GM15510 (cell line): ENCODE results near the gene EXOG.

Experiments
- POLR2A ChIP-seq: IDR thresholded peaks from 3 replicates; pipeline ENCODE4 v1.6.1; 2011; ENCODE audit warnings: borderline replicate concordance; ENCODE audit not compliant: insufficient read length; ENCODE audit errors: extremely low read depth

The EXOG gene

GRCh38 chr3:38480930-38481329 lies 15.2 kb upstream of the EXOG start:
- no peak for TF ChIP-seq POLR2A

- no peak for TF ChIP-seq POLR2A
Observed at GRCh38 chr3:38482951-38483350, 13.2 kb upstream of the EXOG start.

GRCh38 chr3:38487323-38487722 lies 8.8 kb upstream of the EXOG start:
- TF ChIP-seq POLR2A: no peak

GRCh38 chr3:38488949-38489348 lies 7.2 kb upstream of the EXOG start:
- no peak for TF ChIP-seq POLR2A

- no peak for TF ChIP-seq POLR2A
Observed at GRCh38 chr3:38489766-38490165, 6.4 kb upstream of the EXOG start.

GRCh38 chr3:38490281-38491030 lies 5.7 kb upstream of the EXOG start:
- no peak for TF ChIP-seq POLR2A

GRCh38 chr3:38491215-38491614 lies 4.9 kb upstream of the EXOG start:
- no peak for TF ChIP-seq POLR2A

GRCh38 chr3:38493031-38493430 lies 3.1 kb upstream of the EXOG start:
- TF ChIP-seq POLR2A: no peak

- TF ChIP-seq POLR2A: no peak
Observed at GRCh38 chr3:38497031-38497430, 891 bp downstream of the EXOG start.

GRCh38 chr3:38500688-38501417 lies 4.7 kb downstream of the EXOG start:
- TF ChIP-seq POLR2A: no peak

- TF ChIP-seq POLR2A: no peak
Observed at GRCh38 chr3:38507120-38507519, 11.0 kb downstream of the EXOG start.

- TF ChIP-seq POLR2A: no peak
Observed at GRCh38 chr3:38509732-38510131, 13.6 kb downstream of the EXOG start.

GRCh38 chr3:38510631-38511030 lies 14.5 kb downstream of the EXOG start:
- TF ChIP-seq POLR2A: no peak

- no peak for TF ChIP-seq POLR2A
Observed at GRCh38 chr3:38511546-38511945, 15.4 kb downstream of the EXOG start.

- TF ChIP-seq POLR2A: no peak
Observed at GRCh38 chr3:38515367-38515766, 19.2 kb downstream of the EXOG start.

GRCh38 chr3:38516669-38517068 lies 20.5 kb downstream of the EXOG start:
- no peak for TF ChIP-seq POLR2A
